Measurements from ENCODE around the gene GIMAP6.
"Not testable (repeated sequence)": the region's sequence is repeated elsewhere in the genome, so short reads cannot be mapped to it uniquely, and the experiment has no call there.

GIMAP6 gene

GRCh38 chr7:150620061-150620460, 12.1 kb downstream of the GIMAP6 start:
- no peak overlapping the region for H3K4me3 ChIP-seq (ENCODE audit: low read length)
- no peak for DNase-seq (ENCODE audit: low read depth)
- no peak for TF ChIP-seq CTCF (conservative IDR thresholded peaks at IDR 0.05; ENCODE audit: low read depth, low read length)

- not testable (repeated sequence) for DNase-seq (ENCODE audit: low read depth); H3K4me3 ChIP-seq (ENCODE audit: low read length)
Observed at GRCh38 chr7:150615221-150615755, 16.9 kb downstream of the GIMAP6 start.

GRCh38 chr7:150614426-150614825, 17.8 kb downstream of the GIMAP6 start:
- not testable (repeated sequence) for H3K4me3 ChIP-seq (ENCODE audit: low read length); DNase-seq (ENCODE audit: low read depth)

GRCh38 chr7:150613880-150614279, 18.3 kb downstream of the GIMAP6 start:
- no peak overlapping the region for H3K4me3 ChIP-seq (ENCODE audit: low read length)
- TF ChIP-seq CTCF (conservative IDR thresholded peaks at IDR 0.05; ENCODE audit: low read depth, low read length): no peak
- DNase-seq (ENCODE audit: low read depth): no peak

GRCh38 chr7:150612925-150613324, 19.3 kb downstream of the GIMAP6 start:
- H3K4me3 ChIP-seq (ENCODE audit: low read length): no peak overlapping the region
- TF ChIP-seq CTCF (conservative IDR thresholded peaks at IDR 0.05; ENCODE audit: low read depth, low read length): no peak
- DNase-seq (ENCODE audit: low read depth): no peak

GRCh38 chr7:150610233-150610632, 22.0 kb downstream of the GIMAP6 start:
- no peak for DNase-seq (ENCODE audit: low read depth)
- TF ChIP-seq CTCF (conservative IDR thresholded peaks at IDR 0.05; ENCODE audit: low read depth, low read length): no peak
- no peak overlapping the region for H3K4me3 ChIP-seq (ENCODE audit: low read length)

- not testable (repeated sequence) for H3K4me3 ChIP-seq (ENCODE audit: low read length); DNase-seq (ENCODE audit: low read depth)
Observed at GRCh38 chr7:150603600-150603999, 28.6 kb downstream of the GIMAP6 start.

- TF ChIP-seq CTCF (conservative IDR thresholded peaks at IDR 0.05; ENCODE audit: low read depth, low read length): no peak
- H3K4me3 ChIP-seq (ENCODE audit: low read length): no peak overlapping the region
- no peak for DNase-seq (ENCODE audit: low read depth)
Observed at GRCh38 chr7:150595361-150595760, 36.8 kb downstream of the GIMAP6 start.

- DNase-seq (ENCODE audit: low read depth): no peak
- TF ChIP-seq CTCF (conservative IDR thresholded peaks at IDR 0.05; ENCODE audit: low read depth, low read length): no peak
- H3K4me3 ChIP-seq (ENCODE audit: low read length): no peak overlapping the region
Observed at GRCh38 chr7:150594805-150595204, 37.4 kb downstream of the GIMAP6 start.

All from retinal pigment epithelial cell (primary cell).